D341Med (cell line): ENCODE measurements around the gene OLIG1.

Source experiments
- DNase-seq: peaks from one replicate; pipeline ENCODE4 v3.0.0; 2012; ENCODE audit warnings: low spot score

Gene OLIG1, protein sequence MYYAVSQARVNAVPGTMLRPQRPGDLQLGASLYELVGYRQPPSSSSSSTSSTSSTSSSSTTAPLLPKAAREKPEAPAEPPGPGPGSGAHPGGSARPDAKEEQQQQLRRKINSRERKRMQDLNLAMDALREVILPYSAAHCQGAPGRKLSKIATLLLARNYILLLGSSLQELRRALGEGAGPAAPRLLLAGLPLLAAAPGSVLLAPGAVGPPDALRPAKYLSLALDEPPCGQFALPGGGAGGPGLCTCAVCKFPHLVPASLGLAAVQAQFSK

GRCh38 chr21:33069994-33070743 is at the start of gene OLIG1:
OLIG1 (plus strand) TSS chr21:33070141; CDS start chr21:33070247, 106 bp downstream.
- DNase-seq = peak; percentile 92

DNA sequence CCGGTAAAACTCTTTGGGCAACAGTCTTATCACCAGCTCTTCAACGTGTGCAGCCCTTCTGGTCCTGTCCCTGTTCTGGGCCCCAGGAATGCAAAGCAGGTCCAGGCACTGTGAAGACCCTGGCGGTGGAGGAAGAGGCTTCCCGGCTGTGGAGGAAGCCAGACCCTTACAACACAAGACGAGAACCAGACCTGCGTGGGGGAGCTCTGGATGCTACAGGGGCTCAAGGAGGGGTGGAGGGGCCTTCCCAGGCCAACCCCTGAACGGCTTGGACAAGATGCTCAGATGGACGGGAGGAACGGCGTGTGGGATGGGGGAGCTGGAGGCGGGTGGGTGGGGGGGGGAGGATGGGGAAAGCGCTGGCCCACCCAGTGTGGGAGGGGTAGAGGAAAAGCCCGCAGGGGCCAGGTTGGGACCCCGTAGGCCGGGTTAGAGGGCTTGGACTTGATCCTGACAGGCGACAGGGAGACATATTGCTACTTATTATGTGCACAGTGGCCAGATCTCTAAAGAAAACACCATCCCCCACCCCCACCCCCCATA is 49.3 kb upstream of the OLIG1 start:
- no peak for DNase-seq

DNA sequence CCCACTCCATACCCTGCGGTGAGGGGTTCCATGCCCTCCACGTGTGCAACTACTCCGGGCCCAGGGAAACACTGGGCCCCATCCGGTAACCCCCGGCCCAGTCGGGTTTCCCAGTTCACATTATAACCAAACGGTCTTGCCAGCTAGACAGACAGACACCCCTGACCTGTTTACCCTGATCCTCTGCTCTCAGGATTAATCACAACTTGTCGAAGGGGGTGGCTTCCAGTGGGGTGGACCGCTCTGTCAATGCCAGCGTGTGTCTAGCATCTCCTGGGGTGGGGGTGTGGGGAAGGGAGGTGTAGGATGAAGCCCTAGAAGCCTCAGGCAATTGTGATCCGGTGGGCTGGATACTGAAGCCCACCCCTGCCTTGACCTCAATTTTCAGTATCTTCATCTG is 48.8 kb upstream of the OLIG1 start:
- DNase-seq = no peak

DNA sequence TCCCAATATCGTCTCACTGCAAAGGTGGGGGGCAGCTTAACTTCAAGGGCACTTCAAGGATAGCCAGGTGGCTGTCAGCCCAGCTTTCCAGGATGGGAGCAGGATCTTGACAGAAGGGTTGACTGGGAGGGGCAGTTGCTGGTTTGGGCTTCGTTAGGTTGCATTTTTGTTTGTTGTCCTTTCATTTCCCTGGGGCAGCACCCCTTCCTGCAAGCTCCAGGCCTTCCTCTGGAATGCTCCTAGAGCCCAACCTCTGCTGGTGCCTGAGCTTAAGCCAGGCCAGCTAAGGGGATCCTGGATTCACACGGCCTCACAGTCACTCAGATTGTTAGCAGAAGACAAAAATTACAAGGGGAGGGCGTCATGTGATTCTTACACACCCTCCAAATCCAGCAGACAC is 48.3 kb upstream of the OLIG1 start:
- no peak for DNase-seq

GRCh38 chr21:33022489-33022827 is 47.5 kb upstream of the OLIG1 start:
- no peak for DNase-seq

DNA sequence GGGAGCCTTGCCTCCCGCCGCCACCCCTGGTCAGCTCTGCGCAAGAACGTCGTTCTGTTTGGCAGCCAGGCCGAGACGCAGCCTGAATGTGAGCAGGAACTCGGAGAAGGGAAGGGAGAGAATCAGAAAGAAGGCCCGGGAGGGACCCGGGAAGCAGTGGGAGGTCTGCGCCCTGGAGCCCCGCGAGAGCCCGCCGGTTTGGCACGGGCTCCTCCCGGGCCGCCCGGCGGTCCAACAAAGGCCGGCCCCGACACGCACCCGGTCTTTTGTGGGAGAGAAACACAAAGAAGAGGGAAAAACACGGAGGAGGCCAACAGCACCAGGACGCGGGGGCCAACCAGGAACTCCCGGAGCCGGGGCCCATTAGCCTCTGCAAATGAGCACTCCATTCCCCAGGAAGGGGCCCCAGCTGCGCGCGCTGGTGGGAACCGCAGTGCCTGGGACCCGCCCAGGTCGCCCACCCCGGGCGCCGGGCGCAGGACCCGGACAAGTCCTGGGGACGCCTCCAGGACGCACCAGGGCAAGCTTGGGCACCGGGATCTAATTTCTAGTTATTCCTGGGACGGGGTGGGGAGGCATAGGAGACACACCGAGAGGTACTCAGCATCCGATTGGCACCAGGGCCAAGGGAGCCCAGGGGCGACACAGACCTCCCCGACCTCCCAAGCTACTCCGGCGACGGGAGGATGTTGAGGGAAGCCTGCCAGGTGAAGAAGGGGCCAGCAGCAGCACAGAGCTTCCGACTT is 46.9 kb upstream of the OLIG1 start:
- no peak for DNase-seq

- no peak for DNase-seq
Observed at GRCh38 chr21:33023574-33024200, 46.3 kb upstream of the OLIG1 start.

- no peak for DNase-seq
Observed at GRCh38 chr21:33024201-33025103, 45.5 kb upstream of the OLIG1 start.

DNA sequence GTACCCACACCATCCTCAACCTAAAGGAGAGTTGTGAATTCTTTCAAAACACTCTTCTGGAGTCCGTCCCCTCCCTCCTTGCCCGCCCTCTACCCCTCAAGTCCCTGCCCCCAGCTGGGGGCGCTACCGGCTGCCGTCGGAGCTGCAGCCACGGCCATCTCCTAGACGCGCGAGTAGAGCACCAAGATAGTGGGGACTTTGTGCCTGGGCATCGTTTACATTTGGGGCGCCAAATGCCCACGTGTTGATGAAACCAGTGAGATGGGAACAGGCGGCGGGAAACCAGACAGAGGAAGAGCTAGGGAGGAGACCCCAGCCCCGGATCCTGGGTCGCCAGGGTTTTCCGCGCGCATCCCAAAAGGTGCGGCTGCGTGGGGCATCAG is 44.8 kb upstream of the OLIG1 start:
- DNase-seq = no peak

DNA sequence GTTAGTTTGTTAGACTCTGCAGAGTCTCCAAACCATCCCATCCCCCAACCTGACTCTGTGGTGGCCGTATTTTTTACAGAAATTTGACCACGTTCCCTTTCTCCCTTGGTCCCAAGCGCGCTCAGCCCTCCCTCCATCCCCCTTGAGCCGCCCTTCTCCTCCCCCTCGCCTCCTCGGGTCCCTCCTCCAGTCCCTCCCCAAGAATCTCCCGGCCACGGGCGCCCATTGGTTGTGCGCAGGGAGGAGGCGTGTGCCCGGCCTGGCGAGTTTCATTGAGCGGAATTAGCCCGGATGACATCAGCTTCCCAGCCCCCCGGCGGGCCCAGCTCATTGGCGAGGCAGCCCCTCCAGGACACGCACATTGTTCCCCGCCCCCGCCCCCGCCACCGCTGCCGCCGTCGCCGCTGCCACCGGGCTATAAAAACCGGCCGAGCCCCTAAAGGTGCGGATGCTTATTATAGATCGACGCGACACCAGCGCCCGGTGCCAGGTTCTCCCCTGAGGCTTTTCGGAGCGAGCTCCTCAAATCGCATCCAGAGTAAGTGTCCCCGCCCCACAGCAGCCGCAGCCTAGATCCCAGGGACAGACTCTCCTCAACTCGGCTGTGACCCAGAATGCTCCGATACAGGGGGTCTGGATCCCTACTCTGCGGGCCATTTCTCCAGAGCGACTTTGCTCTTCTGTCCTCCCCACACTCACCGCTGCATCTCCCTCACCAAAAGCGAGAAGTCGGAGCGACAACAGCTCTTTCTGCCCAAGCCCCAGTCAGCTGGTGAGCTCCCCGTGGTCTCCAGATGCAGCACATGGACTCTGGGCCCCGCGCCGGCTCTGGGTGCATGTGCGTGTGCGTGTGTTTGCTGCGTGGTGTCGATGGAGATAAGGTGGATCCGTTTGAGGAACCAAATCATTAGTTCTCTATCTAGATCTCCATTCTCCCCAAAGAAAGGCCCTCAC is 44.2 kb upstream of the OLIG1 start, which contains the start of gene OLIG2:
Gene OLIG2, plus strand, starts transcription at position 447 of the 954 bp plus-strand sequence. CDS start 928 bp downstream, outside the sequence.
- peak; percentile 88 for DNase-seq

DNA sequence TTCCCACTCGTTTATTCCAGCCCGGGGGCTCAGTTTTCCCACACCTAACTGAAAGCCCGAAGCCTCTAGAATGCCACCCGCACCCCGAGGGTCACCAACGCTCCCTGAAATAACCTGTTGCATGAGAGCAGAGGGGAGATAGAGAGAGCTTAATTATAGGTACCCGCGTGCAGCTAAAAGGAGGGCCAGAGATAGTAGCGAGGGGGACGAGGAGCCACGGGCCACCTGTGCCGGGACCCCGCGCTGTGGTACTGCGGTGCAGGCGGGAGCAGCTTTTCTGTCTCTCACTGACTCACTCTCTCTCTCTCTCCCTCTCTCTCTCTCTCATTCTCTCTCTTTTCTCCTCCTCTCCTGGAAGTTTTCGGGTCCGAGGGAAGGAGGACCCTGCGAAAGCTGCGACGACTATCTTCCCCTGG is 43.5 kb upstream of the OLIG1 start:
- DNase-seq = no peak

DNA sequence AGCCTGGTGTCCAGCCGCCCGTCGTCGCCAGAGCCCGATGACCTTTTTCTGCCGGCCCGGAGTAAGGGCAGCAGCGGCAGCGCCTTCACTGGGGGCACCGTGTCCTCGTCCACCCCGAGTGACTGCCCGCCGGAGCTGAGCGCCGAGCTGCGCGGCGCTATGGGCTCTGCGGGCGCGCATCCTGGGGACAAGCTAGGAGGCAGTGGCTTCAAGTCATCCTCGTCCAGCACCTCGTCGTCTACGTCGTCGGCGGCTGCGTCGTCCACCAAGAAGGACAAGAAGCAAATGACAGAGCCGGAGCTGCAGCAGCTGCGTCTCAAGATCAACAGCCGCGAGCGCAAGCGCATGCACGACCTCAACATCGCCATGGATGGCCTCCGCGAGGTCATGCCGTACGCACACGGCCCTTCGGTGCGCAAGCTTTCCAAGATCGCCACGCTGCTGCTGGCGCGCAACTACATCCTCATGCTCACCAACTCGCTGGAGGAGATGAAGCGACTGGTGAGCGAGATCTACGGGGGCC is 43.0 kb upstream of the OLIG1 start:
- DNase-seq = no peak

DNA sequence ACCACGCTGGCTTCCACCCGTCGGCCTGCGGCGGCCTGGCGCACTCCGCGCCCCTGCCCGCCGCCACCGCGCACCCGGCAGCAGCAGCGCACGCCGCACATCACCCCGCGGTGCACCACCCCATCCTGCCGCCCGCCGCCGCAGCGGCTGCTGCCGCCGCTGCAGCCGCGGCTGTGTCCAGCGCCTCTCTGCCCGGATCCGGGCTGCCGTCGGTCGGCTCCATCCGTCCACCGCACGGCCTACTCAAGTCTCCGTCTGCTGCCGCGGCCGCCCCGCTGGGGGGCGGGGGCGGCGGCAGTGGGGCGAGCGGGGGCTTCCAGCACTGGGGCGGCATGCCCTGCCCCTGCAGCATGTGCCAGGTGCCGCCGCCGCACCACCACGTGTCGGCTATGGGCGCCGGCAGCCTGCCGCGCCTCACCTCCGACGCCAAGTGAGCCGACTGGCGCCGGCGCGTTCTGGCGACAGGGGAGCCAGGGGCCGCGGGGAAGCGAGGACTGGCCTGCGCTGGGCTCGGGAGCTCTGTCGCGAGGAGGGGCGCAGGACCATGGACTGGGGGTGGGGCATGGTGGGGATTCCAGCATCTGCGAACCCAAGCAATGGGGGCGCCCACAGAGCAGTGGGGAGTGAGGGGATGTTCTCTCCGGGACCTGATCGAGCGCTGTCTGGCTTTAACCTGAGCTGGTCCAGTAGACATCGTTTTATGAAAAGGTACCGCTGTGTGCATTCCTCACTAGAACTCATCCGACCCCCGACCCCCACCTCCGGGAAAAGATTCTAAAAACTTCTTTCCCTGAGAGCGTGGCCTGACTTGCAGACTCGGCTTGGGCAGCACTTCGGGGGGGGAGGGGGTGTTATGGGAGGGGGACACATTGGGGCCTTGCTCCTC is 42.3 kb upstream of the OLIG1 start:
- peak; percentile 65 for DNase-seq

- no peak for DNase-seq
Observed at GRCh38 chr21:33028287-33028670, 41.7 kb upstream of the OLIG1 start.

DNA sequence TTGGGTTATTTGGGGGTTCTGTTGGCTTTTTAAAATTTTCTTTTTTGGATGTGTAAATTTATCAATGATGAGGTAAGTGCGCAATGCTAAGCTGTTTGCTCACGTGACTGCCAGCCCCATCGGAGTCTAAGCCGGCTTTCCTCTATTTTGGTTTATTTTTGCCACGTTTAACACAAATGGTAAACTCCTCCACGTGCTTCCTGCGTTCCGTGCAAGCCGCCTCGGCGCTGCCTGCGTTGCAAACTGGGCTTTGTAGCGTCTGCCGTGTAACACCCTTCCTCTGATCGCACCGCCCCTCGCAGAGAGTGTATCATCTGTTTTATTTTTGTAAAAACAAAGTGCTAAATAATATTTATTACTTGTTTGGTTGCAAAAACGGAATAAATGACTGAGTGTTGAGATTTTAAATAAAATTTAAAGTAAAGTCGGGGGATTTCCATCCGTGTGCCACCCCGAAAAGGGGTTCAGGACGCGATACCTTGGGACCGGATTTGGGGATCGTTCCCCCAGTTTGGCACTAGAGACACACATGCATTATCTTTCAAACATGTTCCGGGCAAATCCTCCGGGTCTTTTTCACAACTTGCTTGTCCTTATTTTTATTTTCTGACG is 41.1 kb upstream of the OLIG1 start:
- DNase-seq = no peak

DNA sequence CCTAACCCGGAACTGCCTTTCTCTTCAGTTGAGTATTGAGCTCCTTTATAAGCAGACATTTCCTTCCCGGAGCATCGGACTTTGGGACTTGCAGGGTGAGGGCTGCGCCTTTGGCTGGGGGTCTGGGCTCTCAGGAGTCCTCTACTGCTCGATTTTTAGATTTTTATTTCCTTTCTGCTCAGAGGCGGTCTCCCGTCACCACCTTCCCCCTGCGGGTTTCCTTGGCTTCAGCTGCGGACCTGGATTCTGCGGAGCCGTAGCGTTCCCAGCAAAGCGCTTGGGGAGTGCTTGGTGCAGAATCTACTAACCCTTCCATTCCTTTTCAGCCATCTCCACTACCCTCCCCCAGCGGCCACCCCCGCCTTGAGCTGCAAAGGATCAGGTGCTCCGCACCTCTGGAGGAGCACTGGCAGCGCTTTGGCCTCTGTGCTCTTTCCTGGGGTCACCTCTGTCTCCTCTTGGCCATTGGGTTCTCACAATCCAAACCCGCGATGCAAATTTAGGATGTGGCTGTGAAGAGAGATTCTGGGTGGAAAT is 40.5 kb upstream of the OLIG1 start:
- no peak for DNase-seq

- DNase-seq = no peak
Observed at GRCh38 chr21:33029975-33030461, 39.9 kb upstream of the OLIG1 start.

DNA sequence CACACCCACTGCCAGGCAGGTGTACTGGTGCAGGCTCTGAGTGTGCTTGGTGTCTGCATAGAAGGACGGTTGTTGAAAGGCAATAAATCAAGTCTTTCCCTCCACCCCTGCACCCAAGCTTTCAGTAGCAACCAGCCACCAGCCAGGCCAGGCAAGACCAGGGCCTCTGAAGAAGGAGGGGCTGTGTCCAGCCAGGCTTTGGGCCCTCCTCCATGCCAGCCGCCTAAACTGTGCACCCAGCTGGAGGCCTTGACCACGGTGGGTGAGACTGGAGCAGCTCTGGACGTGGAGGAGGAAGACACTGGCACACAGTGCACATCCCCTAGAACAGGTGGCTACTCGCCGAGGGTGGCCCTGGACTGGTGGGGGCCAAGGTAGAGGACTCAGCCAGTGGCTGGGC is 39.3 kb upstream of the OLIG1 start:
- no peak for DNase-seq
